SH-SY5Y (cell line): ENCODE measurements around the gene RARG.

ENCODE experiments used
- GATA2 ChIP-seq: IDR thresholded peaks from 2 replicates; pipeline ENCODE4 v1.6.1; 2011; ENCODE audit warnings: mild to moderate bottlenecking, low read depth, low read length
- GATA3 ChIP-seq: IDR thresholded peaks from 2 replicates; pipeline ENCODE4 v1.6.1; 2011; ENCODE audit warnings: low read depth, mild to moderate bottlenecking, low read length, moderate library complexity

DNA sequence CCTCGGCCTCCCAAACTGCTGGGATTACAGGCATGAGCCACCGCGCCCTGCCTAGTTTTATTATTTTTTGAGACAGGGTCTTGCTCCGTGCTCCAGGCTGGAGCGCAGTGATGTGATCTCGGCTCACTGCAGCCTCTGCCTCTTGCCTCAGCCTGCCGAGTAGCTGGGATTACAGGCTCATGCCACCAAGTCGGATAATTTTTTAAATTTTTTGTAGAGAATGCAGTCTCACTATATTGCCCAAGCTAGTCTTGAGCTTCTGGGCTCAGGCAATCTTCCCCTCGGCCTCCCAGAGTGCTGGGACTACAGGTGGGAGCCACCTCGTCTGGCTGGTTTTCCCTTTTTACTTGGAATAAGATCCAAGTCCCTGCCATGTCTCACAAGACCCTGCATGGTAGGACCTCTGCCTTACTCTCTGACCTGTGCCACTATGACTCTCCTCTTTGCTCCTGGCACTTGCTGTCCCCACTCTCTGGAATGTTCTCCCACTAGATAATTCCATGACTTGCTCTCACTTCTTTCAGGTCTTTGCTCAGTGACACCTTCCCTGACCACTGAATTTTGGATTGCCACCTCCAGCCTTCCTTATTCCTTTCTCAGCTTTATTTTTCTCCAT is 7.7 kb upstream of the RARG start:
- no peak for TF ChIP-seq GATA2
- no peak for TF ChIP-seq GATA3
